ENCODE measurements around the gene NEK6.

GRCh38 chr9:124358631-124359030 is 100.9 kb downstream of the NEK6 start:
- TF ChIP-seq CTCF (conservative IDR thresholded peaks at IDR 0.05) (no peak), EZH2 (IDR thresholded peaks at IDR 0.05; ENCODE audit: low read depth) (no peak)

All from PC-9 (cell line).